Neutrophil (primary cell): ENCODE measurements around the gene DCLK1.

Source experiments
- H3K27ac ChIP-seq: fragments of 200-600 bp; sonication (generic); 2 replicates; pipeline ENCODE4 v1.5.1; 2016; ENCODE audit warnings: mild to moderate bottlenecking, moderate library complexity
- H3K27me3 ChIP-seq: fragments of 200-600 bp; sonication (generic); 2 replicates; pipeline ENCODE4 v1.6.0; 2016; ENCODE audit warnings: mild to moderate bottlenecking
- H3K36me3 ChIP-seq: fragments of 200-600 bp; sonication (generic); 2 replicates; pipeline ENCODE4 v1.5.1; 2017
- H3K4me1 ChIP-seq, 2 experiments: fragments of 200-600 bp in 1 of 2; sonication (generic) in 1 of 2; 1 replicate in 1 of 2; 2 replicates in 1 of 2; pipeline versions ENCODE4 v1.5.1 to v1.6.1; 2013 to 2016; ENCODE audit warnings: low read depth in 1 of 2, low read length in 1 of 2, mild to moderate bottlenecking in 1 of 2, moderate library complexity in 1 of 2; ENCODE audit not compliant: control insufficient read depth in 1 of 2, insufficient read depth in 1 of 2
- H3K4me3 ChIP-seq, 2 experiments: fragments of 200-600 bp in 1 of 2; sonication (generic) in 1 of 2; 1 replicate in 1 of 2; 2 replicates in 1 of 2; pipeline ENCODE4 v1.5.1; 2013 to 2016; ENCODE audit warnings: low read depth in 1 of 2, low read length in 1 of 2, mild to moderate bottlenecking in 1 of 2, moderate library complexity in 1 of 2
- H3K9me3 ChIP-seq: fragments of 200-600 bp; sonication (generic); 2 replicates; pipeline ENCODE4 v1.5.1; 2016
- CTCF ChIP-seq: fragments of 200-600 bp; sonication (generic); IDR thresholded peaks from 2 replicates; pipeline ENCODE4 v1.5.1; 2016; ENCODE audit warnings: antibody characterized with exemption

DCLK1 gene

GRCh38 chr13:36096461-36097416 lies 34.4 kb downstream of the DCLK1 start:
- Histone ChIP-seq H3K9me3 (no peaks in the 10 kb centered on the region), H3K36me3 (no peaks in the 10 kb centered on the region)
- TF ChIP-seq CTCF, result no peak

GRCh38 chr13:36094478-36094877 lies 36.7 kb downstream of the DCLK1 start:
- Histone ChIP-seq H3K4me3 (no peak overlapping the region), H3K27me3 (no peaks in the 10 kb centered on the region), H3K36me3 (no peaks in the 10 kb centered on the region), H3K4me1 (no peaks in the 10 kb centered on the region), H3K27ac (no peak overlapping the region), H3K9me3 (no peaks in the 10 kb centered on the region)
- no peak for TF ChIP-seq CTCF

More at GRCh38 chr13:36096461-36097416, 34.4 kb downstream of the DCLK1 start:
- no peaks in the 10 kb centered on the region for H3K27me3 ChIP-seq
- no peak overlapping the region for H3K4me3 ChIP-seq
- H3K27ac ChIP-seq, result no peak overlapping the region
- H3K4me1 ChIP-seq, result no peaks in the 10 kb centered on the region

- Histone ChIP-seq H3K9me3 (no peaks in the 10 kb centered on the region), H3K4me3 (no peak overlapping the region), H3K27ac (no peak overlapping the region), H3K36me3 (no peaks in the 10 kb centered on the region), H3K4me1 (no peaks in the 10 kb centered on the region), H3K27me3 (no peaks in the 10 kb centered on the region)
- no peak for TF ChIP-seq CTCF
Observed at GRCh38 chr13:36090592-36090991, 40.6 kb downstream of the DCLK1 start.

GRCh38 chr13:36089130-36089647 lies 42.0 kb downstream of the DCLK1 start:
- Histone ChIP-seq H3K4me1 (no peaks in the 10 kb centered on the region), H3K9me3 (no peaks in the 10 kb centered on the region), H3K27me3 (no peaks in the 10 kb centered on the region), H3K4me3 (no peak overlapping the region), H3K36me3 (no peaks in the 10 kb centered on the region), H3K27ac (no peak overlapping the region)
- TF ChIP-seq CTCF, result no peak

GRCh38 chr13:36088463-36088862 lies 42.7 kb downstream of the DCLK1 start:
- Histone ChIP-seq H3K27ac (no peak overlapping the region), H3K9me3 (no peaks in the 10 kb centered on the region), H3K4me1 (no peaks in the 10 kb centered on the region), H3K4me3 (no peak overlapping the region), H3K36me3 (no peaks in the 10 kb centered on the region), H3K27me3 (no peaks in the 10 kb centered on the region)
- TF ChIP-seq CTCF, result no peak
